NCI-H2227 (cell line): ENCODE measurements around the gene LCE2A.
"Not testable (repeated sequence)": the region's sequence is repeated elsewhere in the genome, so short reads cannot be mapped to it uniquely, and the experiment has no call there.

Source experiments
- DNase-seq: peaks from one replicate; lab custom pipeline; 2025; ENCODE audit not compliant: unreplicated experiment; lab: John Stamatoyannopoulos, UW

LCE2A gene

GRCh38 chr1:152697701-152698600 lies at the start of gene LCE2A:
Gene LCE2A (plus strand): TSS chr1:152698345. CDS start chr1:152698902, 557 bp downstream.
- no peak for DNase-seq

- no peak for DNase-seq
Observed at GRCh38 chr1:152654110-152654509, 44.0 kb upstream of the LCE2A start.

DNA sequence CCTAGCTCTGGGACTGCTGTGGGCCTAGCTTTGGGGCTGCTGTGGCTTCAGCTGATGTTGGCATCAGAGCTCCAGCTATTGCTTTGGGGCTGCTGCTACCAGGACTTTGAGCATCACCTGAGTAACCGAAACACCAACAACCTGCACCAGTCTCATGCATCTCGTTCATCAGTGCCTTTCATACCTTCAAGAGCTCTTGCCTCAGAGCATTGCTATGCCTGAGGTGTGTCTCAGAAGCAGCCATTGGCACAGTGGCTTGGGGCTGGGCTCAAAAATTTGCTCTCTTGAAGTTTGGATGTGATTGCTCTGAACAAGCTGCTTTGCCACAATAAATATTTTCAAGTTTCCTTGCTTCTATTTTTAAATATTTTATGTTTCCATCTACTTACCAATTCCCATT lies 41.7 kb upstream of the LCE2A start:
- no peak for DNase-seq

DNA sequence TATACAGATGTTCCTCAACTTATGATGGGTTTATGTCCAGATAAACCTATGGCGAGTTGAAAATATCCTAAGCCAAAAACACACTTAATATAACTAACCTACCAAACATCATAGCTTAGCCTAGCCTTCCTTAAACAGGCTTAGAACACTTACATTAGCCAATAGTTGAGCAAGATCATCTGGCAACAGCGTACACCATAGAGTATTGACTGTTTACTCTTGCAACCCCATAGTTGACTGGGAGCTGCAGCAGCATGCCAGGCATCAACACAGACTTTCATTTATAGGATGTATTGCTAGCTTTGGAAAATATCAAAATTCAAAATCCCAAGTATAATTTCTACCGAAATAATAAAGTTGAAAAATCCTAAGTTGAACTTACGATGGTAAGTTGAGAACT lies 40.5 kb upstream of the LCE2A start:
- no peak for DNase-seq

GRCh38 chr1:152658649-152659048 lies 39.5 kb upstream of the LCE2A start:
- no peak for DNase-seq

DNA sequence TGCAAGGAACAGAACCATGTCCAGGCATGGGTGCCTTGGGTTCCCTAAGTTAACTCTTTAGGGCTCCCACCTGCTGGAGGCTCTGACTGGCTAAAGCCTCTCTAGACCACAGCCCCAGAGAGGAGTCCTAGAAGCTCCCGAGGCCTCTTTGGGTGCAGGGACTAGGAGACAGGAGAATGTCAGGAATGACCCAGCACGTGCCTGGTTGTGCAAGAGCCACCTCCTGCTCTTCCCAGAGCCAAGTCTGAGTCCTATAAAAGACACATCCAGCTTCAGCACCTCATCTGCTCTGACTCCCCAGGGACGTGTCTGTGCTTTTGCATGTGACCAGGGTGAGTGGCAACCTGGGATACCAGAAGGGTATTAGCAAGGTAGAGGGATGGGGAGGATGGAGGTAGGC lies 35.0 kb upstream of the LCE2A start, which contains the start of gene LCE2D:
TSS of gene LCE2D (plus strand) at position 283 of the 400 bp plus-strand sequence. CDS start 726 bp downstream, outside the sequence.
- no peak for DNase-seq

GRCh38 chr1:152666171-152666570 lies 32.0 kb upstream of the LCE2A start:
- not testable (repeated sequence) for DNase-seq

DNA sequence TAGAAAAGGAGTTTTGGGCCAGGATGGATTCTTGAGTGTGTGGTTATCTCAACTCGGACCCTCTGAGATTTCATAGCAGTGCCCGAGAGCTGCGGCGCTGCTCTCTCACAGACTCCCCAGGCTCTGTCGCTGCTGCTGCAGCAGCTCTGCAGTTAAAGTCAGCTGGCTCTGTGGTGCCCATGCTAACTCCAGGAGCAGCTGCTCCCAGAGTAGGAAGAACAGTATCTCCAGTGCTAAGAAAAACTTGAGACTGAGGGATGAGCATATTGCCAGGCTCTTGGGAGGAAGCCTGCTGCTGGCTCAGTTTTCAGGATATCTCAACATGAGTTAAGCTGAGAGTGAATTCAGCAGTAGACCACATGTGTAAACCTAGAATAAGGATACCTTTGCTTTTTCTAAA lies 30.5 kb upstream of the LCE2A start:
- DNase-seq = no peak

GRCh38 chr1:152673016-152673415 lies 25.1 kb upstream of the LCE2A start:
- DNase-seq = no peak

DNA sequence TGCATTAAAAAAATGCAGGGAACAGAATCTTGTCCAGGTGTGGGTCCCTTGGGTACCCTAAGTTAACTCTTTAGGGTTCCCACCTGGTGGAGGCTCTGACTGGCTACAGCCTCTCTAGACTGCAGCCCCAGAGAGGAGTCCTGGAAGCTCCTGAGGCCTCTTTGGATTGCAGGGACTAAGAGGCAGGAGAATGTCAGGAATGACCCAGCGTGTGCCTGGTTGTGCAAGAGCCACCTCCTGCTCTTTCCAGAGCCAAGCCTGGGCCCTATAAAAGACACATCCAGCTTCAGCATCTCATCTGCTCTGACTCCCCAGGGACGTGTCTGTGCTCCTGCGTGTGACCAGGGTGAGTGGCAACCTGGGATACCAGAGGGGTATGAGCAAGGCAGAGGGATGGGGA lies 23.2 kb upstream of the LCE2A start, which contains the start of gene LCE2C:
TSS of gene LCE2C (plus strand) at position 297 of the 400 bp plus-strand sequence. CDS start 737 bp downstream, outside the sequence.
- not testable (repeated sequence) for DNase-seq

GRCh38 chr1:152679459-152679858 lies 18.7 kb upstream of the LCE2A start:
- no peak for DNase-seq

GRCh38 chr1:152681616-152682015 lies 16.5 kb upstream of the LCE2A start:
- DNase-seq = no peak

- DNase-seq = no peak
Observed at GRCh38 chr1:152683846-152684245, 14.3 kb upstream of the LCE2A start.

GRCh38 chr1:152685823-152686222 lies 12.3 kb upstream of the LCE2A start, which contains the start of gene LCE2B:
Gene LCE2B (plus strand): TSS chr1:152686123. CDS start chr1:152686844, 721 bp downstream.
- not testable (repeated sequence) for DNase-seq

GRCh38 chr1:152699746-152700145 lies 1.6 kb downstream of the LCE2A start:
- no peak for DNase-seq

GRCh38 chr1:152707860-152708259 lies 9.7 kb downstream of the LCE2A start, which contains the start of gene LCE4A:
Gene LCE4A (plus strand): TSS chr1:152708160. CDS start chr1:152709076, 916 bp downstream.
- DNase-seq = no peak

DNA sequence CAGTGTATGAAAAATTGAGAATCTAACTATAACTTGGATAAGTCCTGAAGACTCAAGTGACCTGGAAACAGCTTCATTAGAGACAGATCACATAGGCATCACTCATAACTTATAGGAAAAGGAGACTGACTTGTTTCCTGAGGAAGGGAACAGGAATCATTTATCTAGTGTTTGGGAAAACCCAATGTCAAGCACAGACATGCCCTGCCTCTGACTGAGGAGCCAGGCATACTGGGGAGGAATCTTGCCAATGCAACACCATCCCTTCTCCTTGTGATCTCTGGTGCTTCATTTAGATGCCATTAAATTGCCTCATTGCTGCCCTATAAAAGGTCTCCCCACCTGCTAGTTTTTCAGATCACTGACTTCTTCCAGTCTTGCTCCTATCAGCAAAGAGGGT lies 20.1 kb downstream of the LCE2A start:
- no peak for DNase-seq

GRCh38 chr1:152725261-152725660 lies 27.1 kb downstream of the LCE2A start:
- no peak for DNase-seq

DNA sequence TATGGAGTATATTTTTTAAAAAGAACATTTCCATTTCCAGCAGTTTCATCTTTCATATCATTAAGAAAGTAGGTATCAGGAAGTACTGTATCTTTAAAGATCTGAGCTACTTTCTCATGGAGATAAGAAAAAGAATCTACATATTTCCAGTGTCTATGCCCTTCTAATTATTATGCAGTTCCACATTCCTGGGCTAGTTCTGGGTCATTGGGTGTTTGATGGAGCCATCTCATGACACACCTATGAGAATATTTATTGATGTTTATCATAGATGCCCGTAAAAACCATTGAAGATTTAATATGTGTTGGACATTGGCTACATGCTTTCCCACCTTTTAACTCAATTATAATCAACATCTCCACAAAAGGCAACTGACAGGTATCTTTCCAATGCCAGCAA lies 30.8 kb downstream of the LCE2A start:
- no peak for DNase-seq

DNA sequence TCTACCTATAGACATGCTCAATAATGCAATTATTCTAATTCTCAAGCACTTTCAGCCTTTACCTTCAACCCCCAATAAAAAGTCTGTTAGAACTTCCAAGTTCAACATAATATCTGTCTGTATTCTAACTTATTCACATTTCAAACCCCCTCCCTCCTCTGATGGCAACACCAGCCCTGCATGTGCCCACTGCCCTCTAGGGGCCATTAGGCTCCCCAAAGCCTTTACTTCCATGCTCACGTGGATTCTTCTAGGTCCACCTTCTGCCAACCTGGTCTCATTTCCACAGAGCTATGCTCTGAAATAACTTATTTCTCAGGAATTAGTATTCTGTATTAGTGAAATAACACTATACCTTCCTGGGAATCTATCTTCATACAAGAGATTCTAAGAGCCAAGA lies 37.5 kb downstream of the LCE2A start:
- no peak for DNase-seq

GRCh38 chr1:152737997-152738396 lies 39.9 kb downstream of the LCE2A start:
- DNase-seq = no peak

DNA sequence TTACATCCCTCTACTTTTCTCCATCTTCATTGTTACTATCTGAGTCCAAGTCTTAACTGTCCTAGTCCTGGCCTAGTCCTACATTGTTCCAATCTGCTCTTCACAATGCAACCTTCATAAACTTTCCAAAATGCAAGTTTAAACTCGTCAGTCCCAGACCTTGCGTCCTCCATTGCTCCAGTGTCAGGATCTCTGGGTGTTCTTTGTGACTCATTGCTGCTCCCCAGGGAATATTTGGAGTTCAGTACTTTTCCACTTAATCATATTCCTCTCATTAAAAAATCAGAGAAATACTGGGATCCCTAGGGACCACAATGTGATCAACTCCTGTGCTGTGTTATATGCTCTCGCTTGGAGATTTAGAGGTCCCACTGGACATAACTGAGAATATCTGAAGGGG lies 41.7 kb downstream of the LCE2A start:
- DNase-seq = no peak
